Aortic smooth muscle cell (primary cell): Measurements from ENCODE around the gene KRTAP4-3. TPM values are rescaled to one million over a fixed set of nuclear protein-coding genes. Genes with fewer than 3 reads are reported as not detected.

Experiments used
- total RNA-seq: library from RNA; depleted of rRNA; stranded (reverse); fragments of >200 nt; gene quantifications from 2 replicates; pipeline ENCODE4 v1.2.3, GENCODE V29; 2014

The KRTAP4-3 gene
- not detected in 2 replicates for total RNA-seq

GRCh38 chr17:41168121-41168520 lies at the start of gene KRTAP4-3:
Gene KRTAP4-3, minus strand, starts transcription at chr17:41168221. Its CDS starts 49 bp downstream, at chr17:41168172.

GRCh38 chr17:41189837-41190318 lies 21.9 kb upstream of the KRTAP4-3 start, which contains the start of gene KRTAP9-1:
Gene KRTAP9-1, plus strand, starts transcription at chr17:41189887. Its CDS starts 0 bp downstream, at chr17:41189887.

GRCh38 chr17:41184480-41184961 lies 16.5 kb upstream of the KRTAP4-3 start, which contains the start of gene KRTAP4-1:
Gene KRTAP4-1, minus strand, starts transcription at chr17:41184911. Its CDS starts 57 bp downstream, at chr17:41184854.

GRCh38 chr17:41177727-41178271 lies 9.8 kb upstream of the KRTAP4-3 start, which contains the start of gene KRTAP4-2:
Gene KRTAP4-2, minus strand, starts transcription at chr17:41178221. Its CDS starts 57 bp downstream, at chr17:41178164.

GRCh38 chr17:41160648-41161047 lies 7.4 kb downstream of the KRTAP4-3 start, which contains the start of gene KRTAP4-4:
Gene KRTAP4-4, minus strand, starts transcription at chr17:41160748. Its CDS starts 57 bp downstream, at chr17:41160691.

GRCh38 chr17:41149652-41149985 lies 18.4 kb downstream of the KRTAP4-3 start, which contains the start of gene KRTAP4-5:
Gene KRTAP4-5, minus strand, starts transcription at chr17:41149825. Its CDS starts 58 bp downstream, at chr17:41149767.

GRCh38 chr17:41140360-41141131 lies 27.5 kb downstream of the KRTAP4-3 start, which contains the start of gene KRTAP4-6:
Gene KRTAP4-6, minus strand, starts transcription at chr17:41140544. Its CDS starts 57 bp downstream, at chr17:41140487.

GRCh38 chr17:41123991-41124371 lies 44.0 kb downstream of the KRTAP4-3 start, which contains the start of gene KRTAP4-12:
Gene KRTAP4-12, minus strand, starts transcription at chr17:41124182. Its CDS starts 60 bp downstream, at chr17:41124122.

GRCh38 chr17:41117846-41118386 lies 50.1 kb downstream of the KRTAP4-3 start, which contains the start of gene KRTAP4-11:
Gene KRTAP4-11, minus strand, starts transcription at chr17:41118373. Its CDS starts 58 bp downstream, at chr17:41118315.

Other genes starting within 250 kb of the KRTAP4-3 start
- gene KRT23, start 230.6 kb downstream of the KRTAP4-3 start, total RNA-seq: not detected in 2 replicates
- not detected in 2 replicates for gene KRT39, start 201.3 kb downstream of the KRTAP4-3 start, total RNA-seq
- not detected in 2 replicates for gene KRT40, start 183.9 kb downstream of the KRTAP4-3 start, total RNA-seq
- gene KRTAP3-3, start 174.1 kb downstream of the KRTAP4-3 start, total RNA-seq: not detected in 2 replicates
- not detected in 2 replicates for gene KRTAP3-2, start 168.3 kb downstream of the KRTAP4-3 start, total RNA-seq
- gene KRTAP3-1, start 159.1 kb downstream of the KRTAP4-3 start, total RNA-seq: not detected in 2 replicates
- gene KRTAP1-5, start 141.0 kb downstream of the KRTAP4-3 start, total RNA-seq: not detected in 2 replicates
- not detected in 2 replicates for gene KRTAP1-4, start 138.0 kb downstream of the KRTAP4-3 start, total RNA-seq
- not detected in 2 replicates for gene KRTAP1-3, start 133.3 kb downstream of the KRTAP4-3 start, total RNA-seq
- gene KRTAP1-1, start 126.8 kb downstream of the KRTAP4-3 start, total RNA-seq: not detected in 2 replicates
- not detected in 2 replicates for gene KRTAP2-1, start 120.9 kb downstream of the KRTAP4-3 start, total RNA-seq
- not detected in 2 replicates for gene KRTAP2-2, start 113.0 kb downstream of the KRTAP4-3 start, total RNA-seq
- not detected in 2 replicates for gene KRTAP2-3, start 108.1 kb downstream of the KRTAP4-3 start, total RNA-seq
- gene KRTAP2-4, start 102.3 kb downstream of the KRTAP4-3 start, total RNA-seq: not detected in 2 replicates
- not detected in 2 replicates for gene KRTAP4-7, start 84.1 kb downstream of the KRTAP4-3 start, total RNA-seq
- not detected in 2 replicates for gene KRTAP4-8, start 70.1 kb downstream of the KRTAP4-3 start, total RNA-seq
- not detected in 2 replicates for gene KRTAP4-16, start 66.0 kb downstream of the KRTAP4-3 start, total RNA-seq
- not detected in 2 replicates for gene KRTAP4-9, start 62.8 kb downstream of the KRTAP4-3 start, total RNA-seq
- gene KRTAP4-11, start 49.8 kb downstream of the KRTAP4-3 start, total RNA-seq: not detected in 2 replicates
- not detected in 2 replicates for gene KRTAP4-12, start 44.0 kb downstream of the KRTAP4-3 start, total RNA-seq
- gene KRTAP4-6, start 27.7 kb downstream of the KRTAP4-3 start, total RNA-seq: not detected in 2 replicates
- gene KRTAP4-5, start 18.4 kb downstream of the KRTAP4-3 start, total RNA-seq: not detected in 2 replicates
- gene KRTAP4-4, start 7.5 kb downstream of the KRTAP4-3 start, total RNA-seq: not detected in 2 replicates
- gene KRTAP4-2, start 10.0 kb upstream of the KRTAP4-3 start, total RNA-seq: not detected in 2 replicates
- gene KRTAP4-1, start 16.7 kb upstream of the KRTAP4-3 start, total RNA-seq: not detected in 2 replicates
- gene KRTAP9-1, start 21.7 kb upstream of the KRTAP4-3 start, total RNA-seq: not detected in 2 replicates
- not detected in 2 replicates for gene KRTAP9-2, start 58.4 kb upstream of the KRTAP4-3 start, total RNA-seq
- not detected in 2 replicates for gene KRTAP9-3, start 64.2 kb upstream of the KRTAP4-3 start, total RNA-seq
- not detected in 2 replicates for gene KRTAP9-8, start 69.8 kb upstream of the KRTAP4-3 start, total RNA-seq
- gene KRTAP9-4, start 81.5 kb upstream of the KRTAP4-3 start, total RNA-seq: not detected in 2 replicates
- not detected in 2 replicates for gene KRTAP9-9, start 87.2 kb upstream of the KRTAP4-3 start, total RNA-seq
- gene KRTAP9-6, start 97.2 kb upstream of the KRTAP4-3 start, total RNA-seq: not detected in 2 replicates
- not detected in 2 replicates for gene KRTAP9-7, start 107.5 kb upstream of the KRTAP4-3 start, total RNA-seq
- gene KRTAP29-1, start 134.6 kb upstream of the KRTAP4-3 start, total RNA-seq: not detected in 2 replicates
- not detected in 2 replicates for gene KRTAP16-1, start 141.1 kb upstream of the KRTAP4-3 start, total RNA-seq
- gene KRTAP17-1, start 147.5 kb upstream of the KRTAP4-3 start, total RNA-seq: not detected in 2 replicates
- not detected in 2 replicates for gene KRT33A, start 182.6 kb upstream of the KRTAP4-3 start, total RNA-seq
- not detected in 2 replicates for gene KRT33B, start 201.6 kb upstream of the KRTAP4-3 start, total RNA-seq
- gene KRT34, start 214.1 kb upstream of the KRTAP4-3 start, total RNA-seq: not detected in 2 replicates
- not detected in 2 replicates for gene KRT31, start 229.4 kb upstream of the KRTAP4-3 start, total RNA-seq